Muscle of arm (tissue), 12 donors: ENCODE data around the gene PCED1B. TPM values are rescaled to one million over a fixed set of nuclear protein-coding genes. Genes with fewer than 3 reads are reported as not detected.

ENCODE experiments used
- DNase-seq: peaks from one replicate; pipeline ENCODE4 v3.0.0-alpha.2; 2013
- polyA plus RNA-seq, 12 donors: library from polyadenylated mRNA; unstranded; fragments of 120-200 nt; gene quantifications; one replicate each; pipeline ENCODE4 v1.2.1, GENCODE V29; 2013; ENCODE audit not compliant: insufficient read length in 12 of 12

PCED1B gene
- polyA plus RNA-seq, 12 donors, result 0.24 to 3.0 (median 0.64) TPM; not detected in 2

- DNase-seq, result no peak
Measured at GRCh38 chr12:47067771-47068431, 11.5 kb upstream of the PCED1B start.

GRCh38 chr12:47068539-47068938 lies 10.9 kb upstream of the PCED1B start:
- DNase-seq, result no peak

GRCh38 chr12:47070310-47070709 lies 9.1 kb upstream of the PCED1B start:
- no peak for DNase-seq

- no peak for DNase-seq
Measured at GRCh38 chr12:47071241-47071852, 8.1 kb upstream of the PCED1B start.

- DNase-seq, result no peak
Measured at GRCh38 chr12:47073951-47074350, 5.5 kb upstream of the PCED1B start.

- DNase-seq, result no peak
Measured at GRCh38 chr12:47074757-47075156, 4.7 kb upstream of the PCED1B start.

DNA sequence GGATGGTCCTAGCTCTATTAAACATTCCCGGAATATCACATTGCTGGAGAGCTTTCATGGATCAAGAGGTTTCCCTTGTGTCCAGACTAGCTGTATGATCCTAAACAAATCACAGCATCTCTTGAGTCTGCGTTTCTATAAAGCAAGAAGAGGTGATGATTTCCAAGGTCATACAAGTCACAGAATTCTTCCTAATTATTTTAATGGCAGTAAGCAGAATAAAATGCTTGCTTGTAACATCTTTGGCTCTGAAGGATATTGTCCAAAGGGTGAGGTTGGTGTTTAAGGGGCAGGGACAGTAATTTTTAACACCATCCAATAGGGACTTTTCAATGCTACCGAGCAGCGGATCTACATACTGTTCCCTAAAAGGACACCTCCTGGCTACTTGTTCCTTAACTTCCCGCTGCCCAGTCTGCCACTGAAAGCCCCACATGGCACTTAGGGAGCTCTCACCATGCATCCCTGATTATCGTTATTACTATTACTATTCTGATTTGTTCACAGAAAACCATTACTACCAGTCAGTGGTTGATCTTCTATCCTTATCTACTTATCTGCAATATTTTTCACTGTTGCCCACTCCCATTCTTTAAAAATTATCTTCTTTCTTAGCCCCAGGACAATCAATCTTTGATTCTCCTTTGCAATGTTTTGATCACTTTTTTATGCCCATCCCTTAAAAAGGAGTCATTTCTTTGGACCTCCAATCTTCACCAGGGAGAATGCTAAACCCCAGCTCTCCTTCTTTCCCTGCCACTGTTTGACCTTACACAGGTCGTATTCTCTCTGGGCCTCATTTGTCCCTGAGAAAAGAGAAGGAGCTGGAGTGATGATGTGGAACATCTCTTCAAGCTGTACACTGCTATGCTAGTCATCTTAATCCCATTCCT lies 4.0 kb upstream of the PCED1B start:
- DNase-seq, result no peak

DNA sequence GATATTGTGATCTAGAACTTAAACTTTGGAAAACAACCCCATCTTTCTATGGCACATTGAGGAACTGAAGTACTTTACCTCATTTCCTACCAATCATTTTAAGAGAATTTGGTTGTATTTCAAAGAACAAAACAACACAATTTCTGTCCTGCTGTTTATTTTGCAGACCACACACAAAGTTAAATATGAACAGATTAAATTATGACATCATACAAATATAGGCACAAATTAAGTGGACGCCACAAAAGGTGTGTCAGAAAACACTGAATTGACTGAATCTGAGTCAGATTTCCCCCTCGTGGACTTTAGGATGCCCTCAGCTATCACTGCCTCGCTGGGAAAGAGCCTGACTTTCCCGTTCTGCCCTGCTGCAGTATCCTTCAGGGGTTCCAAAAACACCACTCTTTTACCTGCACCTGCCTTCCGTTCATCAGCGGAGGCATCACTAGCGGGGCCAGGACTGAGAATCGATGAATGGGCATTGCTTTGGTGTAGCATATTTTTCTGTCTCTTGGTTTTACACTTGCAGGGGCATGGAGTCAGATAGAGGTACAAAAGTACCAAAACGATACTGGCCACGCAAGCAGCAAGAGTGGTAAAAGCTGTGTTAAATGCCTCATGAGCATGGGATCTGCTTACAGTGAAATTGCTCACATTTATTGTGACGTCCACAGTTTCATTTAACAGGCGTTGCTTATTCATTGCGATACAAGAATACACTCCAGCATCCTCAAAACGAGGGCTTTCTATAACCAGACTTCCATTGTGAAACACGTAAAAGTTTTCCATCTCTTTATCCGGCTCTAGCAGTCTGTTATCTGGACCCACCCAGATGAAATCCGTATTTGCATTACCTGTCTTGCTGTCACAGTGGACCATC lies 2.0 kb upstream of the PCED1B start:
- no peak for DNase-seq

- no peak for DNase-seq
Measured at GRCh38 chr12:47078086-47078395, 1.4 kb upstream of the PCED1B start.

DNA sequence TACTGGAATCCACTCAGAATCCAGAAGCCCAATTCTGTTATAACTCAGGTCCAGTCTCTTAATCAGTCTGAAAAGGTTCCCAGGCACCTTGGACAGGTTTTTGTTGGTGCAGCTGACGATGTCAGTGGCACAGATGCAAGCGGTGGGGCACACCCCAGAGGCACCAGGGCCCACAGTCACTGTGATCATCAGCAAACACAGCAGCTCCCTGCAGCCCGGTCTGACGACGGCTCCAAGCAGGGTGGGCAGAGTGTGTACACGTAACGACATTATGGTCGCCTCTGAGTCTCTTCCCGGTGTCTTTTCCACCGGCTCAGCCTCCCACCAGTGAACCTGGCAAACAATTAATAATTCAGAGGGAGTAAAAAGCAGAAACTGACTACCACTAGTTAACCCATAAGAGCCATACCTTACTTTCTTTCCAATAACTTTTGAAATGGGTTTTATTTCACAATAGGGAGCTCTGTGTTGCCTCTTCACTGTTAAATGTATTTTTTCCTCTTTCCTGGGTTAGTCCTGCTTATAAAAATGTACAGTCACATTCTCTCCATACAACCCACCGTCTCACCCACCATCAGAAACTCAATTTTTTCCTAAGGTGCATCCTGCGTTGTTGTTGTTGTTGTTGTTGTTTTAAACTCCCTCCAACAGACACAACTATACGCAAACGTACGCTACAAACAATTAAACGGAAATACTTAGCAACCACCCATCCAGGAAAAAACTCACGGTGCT lies 521 bp upstream of the PCED1B start:
- no peak for DNase-seq

GRCh38 chr12:47079981-47080724 lies 732 bp downstream of the PCED1B start:
- peak; percentile 47 for DNase-seq

- no peak for DNase-seq
Measured at GRCh38 chr12:47080725-47081502, 1.5 kb downstream of the PCED1B start.

GRCh38 chr12:47082283-47082682 lies 2.9 kb downstream of the PCED1B start:
- DNase-seq, result no peak

- no peak for DNase-seq
Measured at GRCh38 chr12:47082796-47083621, 3.6 kb downstream of the PCED1B start.

DNA sequence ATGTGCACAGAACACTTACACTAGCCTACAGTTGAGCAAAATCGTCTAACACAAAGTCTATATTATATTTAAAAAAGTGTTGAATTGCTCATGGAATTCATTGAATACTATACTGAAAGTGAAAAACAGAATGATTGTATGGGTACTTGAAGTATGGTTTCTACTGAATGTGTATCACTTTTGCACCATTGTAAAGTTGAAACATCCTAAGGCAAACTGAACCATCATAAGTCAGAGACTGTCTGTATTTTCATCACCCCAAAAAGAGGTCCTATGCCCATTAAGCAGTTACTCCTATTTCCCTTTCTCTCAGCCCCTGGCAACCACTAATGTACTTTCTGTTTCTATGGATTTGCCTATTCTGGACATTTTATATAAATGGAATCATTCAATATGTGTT lies 4.8 kb downstream of the PCED1B start:
- no peak for DNase-seq

DNA sequence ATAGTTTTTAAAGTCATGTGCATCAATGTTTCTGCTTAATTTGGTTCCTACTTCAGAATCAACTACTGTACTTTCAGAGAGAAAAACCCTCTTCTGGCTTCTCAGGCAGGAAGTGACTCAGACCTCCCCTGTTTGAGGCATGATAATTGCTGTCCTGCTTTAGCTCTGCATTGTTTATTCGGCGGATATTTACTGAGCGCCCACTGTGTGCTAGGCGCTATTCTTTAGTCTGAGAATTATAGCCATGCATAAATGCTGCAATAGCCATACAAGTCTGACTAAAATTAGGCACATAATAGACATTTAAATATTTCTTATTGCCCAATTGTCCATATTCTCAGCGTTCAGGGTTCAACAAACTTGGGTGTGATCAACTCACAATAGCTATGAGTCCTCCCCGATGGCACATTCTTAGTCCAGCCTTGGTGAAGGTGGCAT lies 6.4 kb downstream of the PCED1B start:
- DNase-seq, result no peak

GRCh38 chr12:47087088-47087688 lies 7.8 kb downstream of the PCED1B start:
- DNase-seq, result no peak
